ENCODE results near the gene KRT31.
"Not testable (repeated sequence)": the region's sequence is repeated elsewhere in the genome, so short reads cannot be mapped to it uniquely, and the experiment has no call there.

- not testable (repeated sequence) for TF ChIP-seq CTCF (IDR thresholded peaks at IDR 0.05); EP300 (IDR thresholded peaks at IDR 0.05; ENCODE audit: low read depth); POLR2AphosphoS5 (IDR thresholded peaks at IDR 0.05); POLR2A (IDR thresholded peaks at IDR 0.05)
These were observed 25.2 kb upstream of the KRT31 start for GRCh38 chr17:41422586-41422985.

Data from transverse colon (tissue), 4 donors.